CD14-positive monocyte (primary cell): ENCODE results near the gene GPR132. TPM values are rescaled to one million over a fixed set of nuclear protein-coding genes. Genes with fewer than 3 reads are reported as not detected.

ENCODE experiments used
- DNase-seq, 3 donors: peaks; one replicate each; pipeline ENCODE4 v3.0.0-alpha.2; 2011 to 2022
- H2AFZ ChIP-seq: 2 replicates; pipeline ENCODE4 v1.6.0; 2012; ENCODE audit warnings: mild to moderate bottlenecking, low read depth, low read length, inconsistent platforms; ENCODE audit not compliant: insufficient read depth, poor library complexity, severe bottlenecking
- H3K27ac ChIP-seq, 2 donors: 1 replicate in 1 of 2; 2 replicates in 1 of 2; pipeline ENCODE4 v1.5.1; 2012 to 2013; ENCODE audit warnings: low read length in 2 of 2, control low read depth in 1 of 2, inconsistent platforms in 1 of 2, low read depth in 1 of 2, mild to moderate bottlenecking in 1 of 2
- H3K27me3 ChIP-seq, 2 donors: one replicate each; pipeline versions ENCODE4 v1.6.0 to v1.6.1; 2011 to 2013; ENCODE audit warnings: low read length in 2 of 2; ENCODE audit not compliant: control insufficient read depth in 2 of 2, insufficient read depth in 2 of 2
- H3K36me3 ChIP-seq, 2 donors: replicated peaks in 1 of 2; 1 replicate in 1 of 2; 2 replicates in 1 of 2; pipeline versions ENCODE4 v1.5.1 to v1.6.1; 2012 to 2013; ENCODE audit warnings: low read length in 2 of 2, control low read depth in 1 of 2, inconsistent platforms in 1 of 2, mild to moderate bottlenecking in 1 of 2; ENCODE audit not compliant: insufficient read depth in 2 of 2, control insufficient read depth in 1 of 2
- H3K4me1 ChIP-seq, 2 donors: 1 replicate in 1 of 2; 2 replicates in 1 of 2; pipeline versions ENCODE4 v1.5.1 to v1.6.1; 2012 to 2013; ENCODE audit warnings: low read length in 2 of 2, control low read depth in 1 of 2, inconsistent platforms in 1 of 2, mild to moderate bottlenecking in 1 of 2, moderate library complexity in 1 of 2; ENCODE audit not compliant: insufficient read depth in 2 of 2, control insufficient read depth in 1 of 2
- H3K4me2 ChIP-seq: replicated peaks from 2 replicates; pipeline ENCODE3; 2012; ENCODE audit warnings: low read length, moderate library complexity, mild to moderate bottlenecking; ENCODE audit not compliant: poor library complexity, severe bottlenecking; ENCODE audit errors: extremely low read depth
- H3K4me3 ChIP-seq, 3 experiments: fragments of 200-600 bp in 1 of 3; sonication (generic) in 1 of 3; replicated peaks in 1 of 3; 1 replicate in 2 of 3; 2 replicates in 1 of 3; pipeline ENCODE4 v1.5.1; 2011 to 2013; ENCODE audit warnings: low read length in 3 of 3, mild to moderate bottlenecking in 3 of 3, control low read depth in 2 of 3, low read depth in 2 of 3, inconsistent platforms in 1 of 3, moderate library complexity in 1 of 3
- H3K79me2 ChIP-seq: 2 replicates; pipeline ENCODE4 v1.6.0; 2012; ENCODE audit warnings: mild to moderate bottlenecking, control low read depth, inconsistent platforms, low read length, moderate library complexity; ENCODE audit not compliant: insufficient read depth
- H3K9ac ChIP-seq: 2 replicates; pipeline ENCODE4 v1.6.0; 2017; ENCODE audit warnings: low read length, mild to moderate bottlenecking; ENCODE audit not compliant: insufficient read depth, poor library complexity, severe bottlenecking
- H3K9me3 ChIP-seq, 2 donors: replicated peaks in 1 of 2; 1 replicate in 1 of 2; 2 replicates in 1 of 2; pipeline versions ENCODE4 v1.5.1 to v1.6.1; 2012 to 2013; ENCODE audit warnings: low read length in 2 of 2, control low read depth in 1 of 2; ENCODE audit not compliant: control insufficient read depth in 1 of 2, insufficient read depth in 1 of 2
- H4K20me1 ChIP-seq: 2 replicates; pipeline ENCODE4 v1.6.0; 2012; ENCODE audit warnings: mild to moderate bottlenecking, low read length, control low read depth, moderate library complexity; ENCODE audit not compliant: insufficient read depth
- H3K27ac Mint-ChIP-seq, 7 donors: one replicate each; pipeline ENCODE4 v1.8.0; 2020; ENCODE audit warnings: mild to moderate bottlenecking in 7 of 7, mixed read lengths in 7 of 7, moderate library complexity in 6 of 7, inconsistent platforms in 2 of 7
- H3K27me3 Mint-ChIP-seq, 3 donors: one replicate each; pipeline ENCODE4 v1.8.0; 2021 to 2022; ENCODE audit warnings: low read depth in 3 of 3, mild to moderate bottlenecking in 3 of 3, mixed read lengths in 3 of 3, moderate library complexity in 3 of 3, inconsistent platforms in 1 of 3
- H3K36me3 Mint-ChIP-seq, 2 donors: one replicate each; pipeline ENCODE4 v1.8.0; 2020; ENCODE audit warnings: mixed read lengths in 2 of 2, inconsistent platforms in 1 of 2, mild to moderate bottlenecking in 1 of 2
- H3K4me1 Mint-ChIP-seq: one replicate; pipeline ENCODE4 v1.8.0; 2020; ENCODE audit warnings: mild to moderate bottlenecking, mixed read lengths
- H3K4me3 Mint-ChIP-seq, 2 donors: one replicate each; pipeline ENCODE4 v1.8.0; 2020; ENCODE audit warnings: mild to moderate bottlenecking in 2 of 2, mixed read lengths in 2 of 2, moderate library complexity in 1 of 2
- H3K9me3 Mint-ChIP-seq, 7 donors: one replicate each; pipeline ENCODE4 v1.8.0; 2020 to 2022; ENCODE audit warnings: mixed read lengths in 7 of 7, mild to moderate bottlenecking in 6 of 7, moderate library complexity in 6 of 7, inconsistent platforms in 2 of 7
- CTCF ChIP-seq: fragments of 200-600 bp; IDR thresholded peaks from one replicate; pipeline ENCODE4 v1.8.0; 2022; ENCODE audit warnings: antibody characterized with exemption, mild to moderate bottlenecking
- WGBS: methylation state at CpG from one replicate; pipeline ENCODE4 v1.1.5; 2013; ENCODE audit warnings: missing lambda C conversion rate; ENCODE audit not compliant: insufficient coverage; 5-methylcytosine and 5-hydroxymethylcytosine counted together
- intact Hi-C, 2 donors: fragments of 100-400 bp; cut with micrococcal nuclease; formaldehyde crosslinking; loops; one replicate each; pipeline versions ENCODE4 v1.15.0 to v1.15.1; 2023
- polyA plus RNA-seq, 3 donors: library from polyadenylated mRNA; depleted of rRNA in 1 of 3; unstranded in 2 of 3; stranded (reverse) in 1 of 3; fragments of 300-500 nt in 2 of 3; fragments of >200 nt in 1 of 3; fragmentation: Illumina TruSeq in 2 of 3; gene quantifications; 1 replicate in 2 of 3; 2 replicates in 1 of 3; pipeline ENCODE4 v1.2.3, GENCODE V29; 2012 to 2021

The GPR132 gene
- polyA plus RNA-seq, 3 donors: 6.3 to 19.0 (median 13.0) TPM

GRCh38 chr14:105052110-105052458 is 13.1 kb downstream of the GPR132 start:
- H3K27me3 Mint-ChIP-seq: no peaks in the 10 kb centered on the region
- peaks cover 0 to 3% (median 0%) of the 10 kb centered on the region in 7 donors for H3K9me3 Mint-ChIP-seq
- H3K4me3 ChIP-seq: no peak overlapping the region
- peaks cover 59% of the 10 kb centered on the region for H3K79me2 ChIP-seq
- no peak overlapping the region for H3K9ac ChIP-seq
- TF ChIP-seq CTCF: no peak
- H3K4me2 ChIP-seq: no peak overlapping the region
- 75% methylated on average over 3 of the region's 4 CpGs for WGBS
- peaks cover 73 to 95% of the 10 kb centered on the region in 2 donors for H3K36me3 Mint-ChIP-seq
- no peaks in the 10 kb centered on the region for H3K9me3 ChIP-seq
- H3K27ac Mint-ChIP-seq: no peak overlapping the region
- peaks cover 96% of the 10 kb centered on the region for H4K20me1 ChIP-seq
- no peak overlapping the region for H2AFZ ChIP-seq
- H3K4me1 ChIP-seq: no peaks in the 10 kb centered on the region
- no peak overlapping the region for H3K4me3 Mint-ChIP-seq
- H3K4me1 Mint-ChIP-seq: peaks cover 8% of the 10 kb centered on the region
- DNase-seq: no peak
- intact Hi-C loops: no loop called here
- peaks cover 85 to 96% of the 10 kb centered on the region in 2 donors for H3K36me3 ChIP-seq
- H3K27ac ChIP-seq: no peak overlapping the region
- H3K27me3 ChIP-seq: no peaks in the 10 kb centered on the region

- Histone ChIP-seq H3K4me3 (no peak overlapping the region), H3K9ac (no peak overlapping the region), H3K4me1 (peaks cover 1 to 4% of the 10 kb centered on the region in 2 donors), H3K9me3 (no peaks in the 10 kb centered on the region), H3K36me3 (peaks cover 78 to 90% of the 10 kb centered on the region in 2 donors), H4K20me1 (peaks cover 96% of the 10 kb centered on the region), H3K27me3 (no peaks in the 10 kb centered on the region), H3K27ac (no peak overlapping the region), H3K4me2 (no peak overlapping the region), H2AFZ (no peak overlapping the region), H3K79me2 (peaks cover 53% of the 10 kb centered on the region)
- intact Hi-C loops: no loop called here
- Mint-ChIP-seq H3K4me3 (peak overlapping the region in 1 of 2 donors; percentile 17), H3K4me1 (peaks cover 8% of the 10 kb centered on the region), H3K9me3 (peaks cover 0 to 3% (median 0%) of the 10 kb centered on the region in 7 donors), H3K27ac (peak overlapping the region in 2 of 7 donors; percentile 56 to 75), H3K36me3 (peaks cover 67 to 88% of the 10 kb centered on the region in 2 donors), H3K27me3 (no peaks in the 10 kb centered on the region)
- no peak for TF ChIP-seq CTCF
- 97% methylated on average over 54 of the region's 59 CpGs for WGBS
- peak in 1 of 3 donors; percentile 12 for DNase-seq
These were observed 13.8 kb downstream of the GPR132 start for GRCh38 chr14:105051182-105052109.
